PFSK-1 (cell line): Measurements from ENCODE around the gene TBCD.

Source experiments
- POLR2AphosphoS5 ChIP-seq: IDR thresholded peaks from 2 replicates; pipeline ENCODE4 v1.6.1; 2012; ENCODE audit warnings: low read depth, mild to moderate bottlenecking, control low read depth, low read length, moderate library complexity
- REST ChIP-seq, 2 experiments: IDR thresholded peaks; 2 replicates each; pipeline versions ENCODE4 v1.6.1 to v1.8.0; 2011 to 2012; ENCODE audit warnings: low read depth in 2 of 2, low read length in 2 of 2, control low read depth in 1 of 2, inconsistent platforms in 1 of 2, mild to moderate bottlenecking in 1 of 2, moderate library complexity in 1 of 2; ENCODE audit not compliant: insufficient read depth in 1 of 2
- SIN3A ChIP-seq: IDR thresholded peaks from 2 replicates; pipeline ENCODE4 v1.6.1; 2012; ENCODE audit warnings: mild to moderate bottlenecking, low read length, moderate library complexity, borderline replicate concordance; ENCODE audit not compliant: insufficient read depth

- no peak for TF ChIP-seq POLR2AphosphoS5
- no peak for TF ChIP-seq REST (IDR thresholded peaks at IDR 0.05; ENCODE audit: insufficient read depth in 1 of 2, low read depth in 2 of 2, low read length in 2 of 2)
- no peak for TF ChIP-seq SIN3A
These were observed 63.0 kb downstream of the TBCD start for GRCh38 chr17:82814834-82815233.
